ENCODE measurements around the gene CPA1. TPM values are rescaled to one million over a fixed set of nuclear protein-coding genes. Genes with fewer than 3 reads are reported as not detected.

Gene CPA1
- total RNA-seq, 1 experiment from 2014 or later = not detected

- no peak overlapping the region for H4K8ac ChIP-seq (replicated peaks; ENCODE audit: insufficient read length, low read depth, low read length)
- H2BK5ac ChIP-seq (ENCODE audit: insufficient read length, low read length) = no peak overlapping the region
- Mint-ChIP-seq H3K27me3 (ENCODE audit: low read depth) (no peaks in the 10 kb centered on the region), H3K4me1 (peaks cover 0 to 4% of the 10 kb centered on the region in 2 experiments; a peak in 2 of 4 replicates), H3K36me3 (ENCODE audit: insufficient read depth in 1 of 3, low read depth in 3 of 3) (no peaks in the 10 kb centered on the region; a peak in 1 of 7 replicates), H3K27ac (no peak overlapping the region), H3K4me3 (no peak overlapping the region), H3K9me3 (no peaks in the 10 kb centered on the region)
- H2BK20ac ChIP-seq (ENCODE audit: low read depth, low read length, poor library complexity, severe bottlenecking) = no peak overlapping the region
- H2AFZ ChIP-seq (ENCODE audit: low read length) = no peak overlapping the region
- H2BK15ac ChIP-seq (ENCODE audit: low read depth, low read length) = no peak overlapping the region
- H3K23me2 ChIP-seq (ENCODE audit: insufficient read length, low read depth, low read length, poor library complexity, severe bottlenecking) = no peaks in the 10 kb centered on the region
- no peak overlapping the region for H2BK12ac ChIP-seq (ENCODE audit: insufficient read length, low read depth, low read length)
- no peak overlapping the region for H2BK120ac ChIP-seq (ENCODE audit: low read depth, low read length, poor library complexity, severe bottlenecking)
- H3K9me3 ChIP-seq (ENCODE audit: control insufficient read depth, low read depth, low read length) = no peaks in the 10 kb centered on the region
- no peaks in the 10 kb centered on the region for H4K20me1 ChIP-seq (ENCODE audit: control insufficient read depth, insufficient read depth, insufficient read length)
- H3K79me2 ChIP-seq (ENCODE audit: insufficient read depth, low read length) = no peaks in the 10 kb centered on the region
- H3K18ac ChIP-seq (ENCODE audit: insufficient read length, low read depth, low read length) = no peak overlapping the region
- no peak overlapping the region for H3K14ac ChIP-seq (ENCODE audit: insufficient read depth, low read length)
- H3T11ph ChIP-seq (ENCODE audit: low read length) = no peak overlapping the region
- no peak overlapping the region for H3K23ac ChIP-seq (ENCODE audit: insufficient read length, low read depth, low read length)
- no CpG with 5 or more reads among the region's 5 CpGs for WGBS (ENCODE audit: extremely low coverage, insufficient read length, low lambda C conversion rate)
- H3K27me3 ChIP-seq (ENCODE audit: insufficient read depth, low read length) = no peaks in the 10 kb centered on the region
- H4K5ac ChIP-seq (ENCODE audit: insufficient read length, low read depth, low read length) = no peak overlapping the region
- no peak for DNase-seq
- H3K4me2 ChIP-seq (ENCODE audit: insufficient read depth, insufficient read length, low read length) = no peak overlapping the region
- no peak overlapping the region for H3K9ac ChIP-seq (ENCODE audit: extremely low read depth, insufficient read length, low read length)
- H3K4ac ChIP-seq (ENCODE audit: low read depth, low read length) = no peak overlapping the region
- no peak overlapping the region for H3K56ac ChIP-seq (ENCODE audit: insufficient read length, low read depth, low read length)
- no peaks in the 10 kb centered on the region for H3K79me1 ChIP-seq (ENCODE audit: insufficient read depth, low read depth, low read length, poor library complexity, severe bottlenecking)
- no peak for TF ChIP-seq CTCF (conservative IDR thresholded peaks at IDR 0.05)
- H2AK5ac ChIP-seq (ENCODE audit: insufficient read length, low read length) = no peak overlapping the region
- no peak overlapping the region for H4K91ac ChIP-seq (ENCODE audit: insufficient read length, low read depth, low read length)
- no peaks in the 10 kb centered on the region; the same call in 1 of the 2 replicates for H3K4me1 ChIP-seq (ENCODE audit: insufficient read depth, low read length)
- no peak overlapping the region for H3K27ac ChIP-seq (ENCODE audit: insufficient read length, low read depth, low read length)
Observed at GRCh38 chr7:130430841-130431666, 50.8 kb downstream of the CPA1 start.
